EL (cell line): ENCODE measurements around the gene SLC12A6.
A peak's percentile ranks its signal among the peaks of the same experiment; 100 is the strongest.
"Not testable (repeated sequence)": the region's sequence is repeated elsewhere in the genome, so short reads cannot be mapped to it uniquely, and the experiment has no call there.

Source experiments
- DNase-seq: peaks from one replicate; pipeline ENCODE4 v3.0.0-alpha.2; 2016

The SLC12A6 gene

GRCh38 chr15:34248190-34248589 lies 89.4 kb downstream of the SLC12A6 start:
- no peak for DNase-seq

GRCh38 chr15:34246276-34246976 lies 91.2 kb downstream of the SLC12A6 start:
- no peak for DNase-seq

GRCh38 chr15:34243226-34243625 lies 94.4 kb downstream of the SLC12A6 start:
- DNase-seq: no peak

GRCh38 chr15:34242331-34242710 lies 95.3 kb downstream of the SLC12A6 start:
- DNase-seq: no peak

GRCh38 chr15:34241376-34242330 lies 95.9 kb downstream of the SLC12A6 start:
- DNase-seq: peak; percentile 32

- DNase-seq: no peak
These were observed 97.0 kb downstream of the SLC12A6 start for GRCh38 chr15:34240537-34240936.

- peak; percentile 92 for DNase-seq
These were observed 98.3 kb downstream of the SLC12A6 start for GRCh38 chr15:34239151-34239808.

- no peak for DNase-seq
These were observed 104.0 kb downstream of the SLC12A6 start for GRCh38 chr15:34233614-34234013.

GRCh38 chr15:34223904-34224596 lies 113.5 kb downstream of the SLC12A6 start:
- no peak for DNase-seq

GRCh38 chr15:34217587-34218225 lies 119.9 kb downstream of the SLC12A6 start:
- peak; percentile 76 for DNase-seq

GRCh38 chr15:34216527-34217270 lies 120.9 kb downstream of the SLC12A6 start:
- no peak for DNase-seq

GRCh38 chr15:34214135-34214534 lies 123.4 kb downstream of the SLC12A6 start:
- DNase-seq: no peak

GRCh38 chr15:34213690-34214089 lies 123.9 kb downstream of the SLC12A6 start:
- no peak for DNase-seq

GRCh38 chr15:34209421-34210282 lies 127.9 kb downstream of the SLC12A6 start, which contains the start of gene KATNBL1:
TSS of gene KATNBL1 (minus strand) at chr15:34210096. CDS start at chr15:34163676, 46,420 bp downstream.
- DNase-seq: peak; percentile 93

GRCh38 chr15:34206011-34206410 lies 131.6 kb downstream of the SLC12A6 start:
- peak; percentile 37 for DNase-seq

- DNase-seq: no peak
These were observed 133.6 kb downstream of the SLC12A6 start for GRCh38 chr15:34203936-34204335.

- no peak for DNase-seq
These were observed 134.3 kb downstream of the SLC12A6 start for GRCh38 chr15:34203305-34203704.

GRCh38 chr15:34193272-34193671 lies 144.3 kb downstream of the SLC12A6 start:
- not testable (repeated sequence) for DNase-seq

GRCh38 chr15:34188711-34189110 lies 148.9 kb downstream of the SLC12A6 start:
- no peak for DNase-seq

GRCh38 chr15:34185666-34186065 lies 151.9 kb downstream of the SLC12A6 start:
- no peak for DNase-seq
